Mammary epithelial cell (primary cell): ENCODE results near the gene PKD2.

Source experiments
- EZH2 ChIP-seq: IDR thresholded peaks from 2 replicates; pipeline ENCODE4 v1.6.1; 2012; ENCODE audit warnings: low read length, inconsistent platforms, borderline replicate concordance
- TF ChIP-seq, protein P1 (sequence below), 2 donors: IDR thresholded peaks in 1 of 2; conservative IDR thresholded peaks in 1 of 2; 2 replicates each; pipeline ENCODE4 v1.5.1; 2011 to 2012; ENCODE audit warnings: inconsistent platforms in 2 of 2, low read length in 2 of 2, mild to moderate bottlenecking in 2 of 2, control low read depth in 1 of 2, low read depth in 1 of 2; ENCODE audit not compliant: insufficient read depth in 1 of 2; ENCODE audit errors: extremely low read depth in 1 of 2

DNA sequence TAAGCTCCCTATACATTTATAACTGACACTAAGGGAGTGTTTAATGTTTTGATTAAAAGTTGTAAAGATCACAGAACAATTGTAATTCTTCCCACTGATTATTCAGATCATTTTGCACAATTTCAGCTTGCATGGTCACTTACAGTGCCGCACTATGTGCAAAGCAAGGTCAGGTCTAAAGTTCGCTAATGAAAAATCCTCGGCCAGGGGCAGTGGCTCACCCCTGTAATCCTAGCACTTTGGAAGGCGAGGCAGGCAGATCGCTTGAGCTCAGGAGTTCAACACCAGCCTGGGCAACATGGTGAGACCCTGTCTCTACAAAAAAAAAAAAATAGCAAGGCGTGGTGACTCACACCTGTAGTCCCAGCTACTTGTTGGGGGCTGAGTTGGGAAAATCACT lies 57.0 kb downstream of the PKD2 start:
- TF ChIP-seq, protein P1, sequence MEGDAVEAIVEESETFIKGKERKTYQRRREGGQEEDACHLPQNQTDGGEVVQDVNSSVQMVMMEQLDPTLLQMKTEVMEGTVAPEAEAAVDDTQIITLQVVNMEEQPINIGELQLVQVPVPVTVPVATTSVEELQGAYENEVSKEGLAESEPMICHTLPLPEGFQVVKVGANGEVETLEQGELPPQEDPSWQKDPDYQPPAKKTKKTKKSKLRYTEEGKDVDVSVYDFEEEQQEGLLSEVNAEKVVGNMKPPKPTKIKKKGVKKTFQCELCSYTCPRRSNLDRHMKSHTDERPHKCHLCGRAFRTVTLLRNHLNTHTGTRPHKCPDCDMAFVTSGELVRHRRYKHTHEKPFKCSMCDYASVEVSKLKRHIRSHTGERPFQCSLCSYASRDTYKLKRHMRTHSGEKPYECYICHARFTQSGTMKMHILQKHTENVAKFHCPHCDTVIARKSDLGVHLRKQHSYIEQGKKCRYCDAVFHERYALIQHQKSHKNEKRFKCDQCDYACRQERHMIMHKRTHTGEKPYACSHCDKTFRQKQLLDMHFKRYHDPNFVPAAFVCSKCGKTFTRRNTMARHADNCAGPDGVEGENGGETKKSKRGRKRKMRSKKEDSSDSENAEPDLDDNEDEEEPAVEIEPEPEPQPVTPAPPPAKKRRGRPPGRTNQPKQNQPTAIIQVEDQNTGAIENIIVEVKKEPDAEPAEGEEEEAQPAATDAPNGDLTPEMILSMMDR (conservative IDR thresholded peaks at IDR 0.05 in 1 of 2, IDR thresholded peaks at IDR 0.05 in 1 of 2; ENCODE audit: extremely low read depth in 1 of 2, insufficient read depth in 1 of 2, low read depth in 1 of 2, low read length in 2 of 2) = no peak
- no peak for TF ChIP-seq EZH2
